Central memory CD8-positive, alpha-beta T cell (primary cell): ENCODE measurements around the gene ZNF311.
"Not testable (repeated sequence)": the region's sequence is repeated elsewhere in the genome, so short reads cannot be mapped to it uniquely, and the experiment has no call there.

Experiments
- ATAC-seq: fragments of 150-1000 bp; cut with Tn5 transposase; replicated peaks from 2 replicates; pipeline ENCODE4 v1.10.0; 2022; ENCODE audit warnings: mild to moderate bottlenecking, moderate FRiP score, moderate number of reproducible peaks; ENCODE audit not compliant: poor library complexity, severe bottlenecking; ENCODE audit errors: extremely low read depth
- DNase-seq, 2 donors: peaks; one replicate each; pipeline ENCODE4 v3.0.0; 2021; ENCODE audit warnings: low spot score in 2 of 2
- H3K27ac Mint-ChIP-seq: one replicate; pipeline ENCODE4 v1.8.0; 2022; ENCODE audit warnings: low read depth, mild to moderate bottlenecking, moderate library complexity, mixed read lengths
- H3K27me3 Mint-ChIP-seq: one replicate; pipeline ENCODE4 v1.8.0; 2022; ENCODE audit warnings: mixed read lengths
- H3K36me3 Mint-ChIP-seq: one replicate; pipeline ENCODE4 v1.8.0; 2022; ENCODE audit warnings: mild to moderate bottlenecking, moderate library complexity, mixed read lengths; ENCODE audit not compliant: insufficient read depth
- H3K4me1 Mint-ChIP-seq: one replicate; pipeline ENCODE4 v1.8.0; 2022; ENCODE audit warnings: mixed read lengths
- H3K4me3 Mint-ChIP-seq: one replicate; pipeline ENCODE4 v1.8.0; 2022; ENCODE audit warnings: mild to moderate bottlenecking, moderate library complexity, mixed read lengths
- H3K9me3 Mint-ChIP-seq: one replicate; pipeline ENCODE4 v1.8.0; 2022; ENCODE audit warnings: mixed read lengths

ZNF311 gene

GRCh38 chr6:28980137-28980851 lies 24.8 kb downstream of the ZNF311 start:
- DNase-seq = no peak
- peak overlapping the region; percentile 100 for H3K27ac Mint-ChIP-seq
- H3K9me3 Mint-ChIP-seq = no peaks in the 10 kb centered on the region
- H3K36me3 Mint-ChIP-seq = peaks cover 28% of the 10 kb centered on the region
- peak overlapping the region; percentile 97 for H3K4me3 Mint-ChIP-seq
- no peak for ATAC-seq
- H3K4me1 Mint-ChIP-seq = peaks cover 54% of the 10 kb centered on the region
- H3K27me3 Mint-ChIP-seq = peaks cover 64% of the 10 kb centered on the region

GRCh38 chr6:28979679-28980078 lies 25.4 kb downstream of the ZNF311 start:
- H3K9me3 Mint-ChIP-seq = no peaks in the 10 kb centered on the region
- peaks cover 54% of the 10 kb centered on the region for H3K4me1 Mint-ChIP-seq
- ATAC-seq = no peak
- H3K4me3 Mint-ChIP-seq = no peak overlapping the region
- H3K36me3 Mint-ChIP-seq = peaks cover 28% of the 10 kb centered on the region
- H3K27ac Mint-ChIP-seq = no peak overlapping the region
- DNase-seq = no peak
- peaks cover 62% of the 10 kb centered on the region for H3K27me3 Mint-ChIP-seq

- H3K27me3 Mint-ChIP-seq = peaks cover 62% of the 10 kb centered on the region
- H3K36me3 Mint-ChIP-seq = peaks cover 28% of the 10 kb centered on the region
- no peaks in the 10 kb centered on the region for H3K9me3 Mint-ChIP-seq
- DNase-seq (no peak), ATAC-seq (no peak)
- peaks cover 52% of the 10 kb centered on the region for H3K4me1 Mint-ChIP-seq
- no peak overlapping the region for H3K27ac Mint-ChIP-seq
- no peak overlapping the region for H3K4me3 Mint-ChIP-seq
These were observed 26.1 kb downstream of the ZNF311 start for GRCh38 chr6:28978959-28979561.

GRCh38 chr6:28978133-28978491 lies 27.0 kb downstream of the ZNF311 start:
- no peak overlapping the region for H3K27ac Mint-ChIP-seq
- H3K4me1 Mint-ChIP-seq = peaks cover 44% of the 10 kb centered on the region
- ATAC-seq = no peak
- H3K36me3 Mint-ChIP-seq = peaks cover 24% of the 10 kb centered on the region
- H3K9me3 Mint-ChIP-seq = no peaks in the 10 kb centered on the region
- H3K27me3 Mint-ChIP-seq = peaks cover 62% of the 10 kb centered on the region
- DNase-seq = no peak
- H3K4me3 Mint-ChIP-seq = peak overlapping the region; percentile 70

- no peak for ATAC-seq
- peaks cover 62% of the 10 kb centered on the region for H3K27me3 Mint-ChIP-seq
These were observed 27.6 kb downstream of the ZNF311 start for GRCh38 chr6:28977341-28978132.

GRCh38 chr6:28976677-28977076 lies 28.4 kb downstream of the ZNF311 start:
- Mint-ChIP-seq H3K27me3 (peaks cover 55% of the 10 kb centered on the region), H3K4me1 (peaks cover 33% of the 10 kb centered on the region), H3K36me3 (peaks cover 12% of the 10 kb centered on the region), H3K9me3 (no peaks in the 10 kb centered on the region), H3K27ac (peak overlapping the region; percentile 11), H3K4me3 (peak overlapping the region; percentile 70)
- ATAC-seq (no peak), DNase-seq (no peak)

More at GRCh38 chr6:28977341-28978132, 27.6 kb downstream of the ZNF311 start:
- no peak for DNase-seq
- no peak overlapping the region for H3K27ac Mint-ChIP-seq
- peaks cover 41% of the 10 kb centered on the region for H3K4me1 Mint-ChIP-seq
- no peaks in the 10 kb centered on the region for H3K9me3 Mint-ChIP-seq
- peaks cover 20% of the 10 kb centered on the region for H3K36me3 Mint-ChIP-seq
- H3K4me3 Mint-ChIP-seq = peak overlapping the region; percentile 70

GRCh38 chr6:28974505-28974904 lies 30.6 kb downstream of the ZNF311 start:
- Mint-ChIP-seq H3K4me3 (no peak overlapping the region), H3K27ac (no peak overlapping the region), H3K36me3 (no peaks in the 10 kb centered on the region), H3K4me1 (peaks cover 16% of the 10 kb centered on the region), H3K9me3 (no peaks in the 10 kb centered on the region), H3K27me3 (peaks cover 35% of the 10 kb centered on the region)
- ATAC-seq = no peak
- no peak for DNase-seq

GRCh38 chr6:28970056-28970455 lies 35.1 kb downstream of the ZNF311 start:
- H3K4me3 Mint-ChIP-seq, DNase-seq, H3K9me3 Mint-ChIP-seq, H3K36me3 Mint-ChIP-seq, H3K4me1 Mint-ChIP-seq, ATAC-seq, H3K27ac Mint-ChIP-seq: not testable (repeated sequence)
- peaks cover 22% of the 10 kb centered on the region for H3K27me3 Mint-ChIP-seq

- Mint-ChIP-seq H3K36me3 (no peaks in the 10 kb centered on the region), H3K27me3 (peaks cover 24% of the 10 kb centered on the region)
- ATAC-seq = no peak
These were observed 36.0 kb downstream of the ZNF311 start for GRCh38 chr6:28969129-28969528.

GRCh38 chr6:28968476-28968875 lies 36.6 kb downstream of the ZNF311 start:
- H3K4me1 Mint-ChIP-seq = no peaks in the 10 kb centered on the region
- peaks cover 24% of the 10 kb centered on the region for H3K27me3 Mint-ChIP-seq
- H3K4me3 Mint-ChIP-seq = no peak overlapping the region
- no peaks in the 10 kb centered on the region for H3K9me3 Mint-ChIP-seq
- no peaks in the 10 kb centered on the region for H3K36me3 Mint-ChIP-seq
- DNase-seq = no peak
- H3K27ac Mint-ChIP-seq = no peak overlapping the region
- no peak for ATAC-seq

More at GRCh38 chr6:28969129-28969528, 36.0 kb downstream of the ZNF311 start:
- Mint-ChIP-seq H3K9me3 (no peaks in the 10 kb centered on the region), H3K27ac (no peak overlapping the region), H3K4me1 (no peaks in the 10 kb centered on the region), H3K4me3 (no peak overlapping the region)
- DNase-seq = no peak

- H3K27ac Mint-ChIP-seq = no peak overlapping the region
- H3K9me3 Mint-ChIP-seq = no peaks in the 10 kb centered on the region
- ATAC-seq (no peak), DNase-seq (no peak)
- H3K4me1 Mint-ChIP-seq = no peaks in the 10 kb centered on the region
- H3K4me3 Mint-ChIP-seq = no peak overlapping the region
- H3K36me3 Mint-ChIP-seq = no peaks in the 10 kb centered on the region
- peaks cover 47% of the 10 kb centered on the region for H3K27me3 Mint-ChIP-seq
These were observed 39.4 kb downstream of the ZNF311 start for GRCh38 chr6:28965706-28966105.

GRCh38 chr6:28960846-28961500 lies 44.1 kb downstream of the ZNF311 start:
- peaks cover 2% of the 10 kb centered on the region for H3K36me3 Mint-ChIP-seq
- H3K9me3 Mint-ChIP-seq = no peaks in the 10 kb centered on the region
- DNase-seq = no peak
- H3K27ac Mint-ChIP-seq = no peak overlapping the region
- ATAC-seq = no peak
- H3K4me1 Mint-ChIP-seq = no peaks in the 10 kb centered on the region
- H3K27me3 Mint-ChIP-seq = peaks cover 65% of the 10 kb centered on the region
- H3K4me3 Mint-ChIP-seq = no peak overlapping the region
